GM12878 (cell line): ENCODE results near the gene FCHSD2. TPM values are rescaled to one million over a fixed set of nuclear protein-coding genes. Genes with fewer than 3 reads are reported as not detected.

Experiments used
- ATAC-seq: fragments of 200-7000 bp; cut with Tn5 transposase; 3 replicates; pipeline ENCODE4 v1.9.1; 2020; ENCODE audit warnings: mild to moderate bottlenecking, moderate library complexity
- BruUV-seq: library from RNA; stranded (reverse); fragments of 400-500 nt; replicated peaks from 2 replicates; lab custom pipeline; 2021; lab: Mats Ljungman, UMichigan
- CTCF ChIA-PET: fragments of 300-600 bp; sonication (Branson Sonifier 250); formaldehyde crosslinking; extraction: SDS; loops from one replicate; lab custom pipeline; 2021; ENCODE audit warnings: inconsistent platforms; lab: Yijun Ruan, JAX
- POLR2A ChIA-PET: fragments of 350-600 bp; formaldehyde crosslinking; extraction: SDS; loops from one replicate; lab custom pipeline; 2021; ENCODE audit warnings: inconsistent platforms; lab: Charles Lee
- RAD21 ChIA-PET: fragments of 300-600 bp; sonication (Branson Sonifier 250); formaldehyde crosslinking; loops from one replicate; lab custom pipeline; 2023; ENCODE audit warnings: antibody characterized with exemption; ENCODE audit not compliant: unreplicated experiment; lab: Charles Lee
- SMC1A ChIA-PET: fragments of 300-600 bp; sonication (Branson Sonifier 250); formaldehyde crosslinking; loops from one replicate; lab custom pipeline; 2023; ENCODE audit not compliant: unreplicated experiment, uncharacterized antibody; lab: Charles Lee
- DNase-seq: peaks from one replicate; pipeline ENCODE4 v3.0.0-alpha.2; 2011; ENCODE audit warnings: low read depth, low spot score
- FAIRE-seq: peaks from 3 replicates; lab custom pipeline; 2011; peaks lifted over from hg19 to GRCh38; lab: Jason Lieb, UNC
- H2AFZ ChIP-seq: 2 replicates; pipeline ENCODE4 v1.6.0; 2011; ENCODE audit warnings: low read depth, low read length, control low read depth; ENCODE audit not compliant: control insufficient read depth
- H3K27ac ChIP-seq: 2 replicates; pipeline ENCODE4 v1.5.1; 2011; ENCODE audit warnings: control low read depth; ENCODE audit not compliant: control insufficient read depth, insufficient read depth
- H3K27me3 ChIP-seq, 2 experiments: replicated peaks in 1 of 2; 2 replicates each; pipeline versions ENCODE4 v1.6.0 to v1.6.1; 2011; ENCODE audit warnings: low read length in 1 of 2; ENCODE audit not compliant: control insufficient read depth in 2 of 2, insufficient read depth in 2 of 2
- H3K36me3 ChIP-seq, 2 experiments: 2 replicates each; pipeline ENCODE4 v1.5.1; 2011; ENCODE audit warnings: low read length in 1 of 2; ENCODE audit not compliant: control insufficient read depth in 2 of 2, insufficient read depth in 2 of 2
- H3K4me1 ChIP-seq: 2 replicates; pipeline ENCODE4 v1.6.1; 2011; ENCODE audit warnings: mild to moderate bottlenecking, low read length, moderate library complexity, mixed read lengths; ENCODE audit not compliant: control insufficient read depth, insufficient read depth
- H3K4me2 ChIP-seq: 2 replicates; pipeline ENCODE4 v1.6.0; 2011; ENCODE audit warnings: control low read depth; ENCODE audit not compliant: control insufficient read depth, insufficient read depth
- H3K4me3 ChIP-seq: fragments of 200-600 bp; sonication (generic); 2 replicates; pipeline ENCODE4 v1.5.1; 2016
- H3K79me2 ChIP-seq: 2 replicates; pipeline ENCODE4 v1.6.0; 2011; ENCODE audit warnings: low read length; ENCODE audit not compliant: control insufficient read depth, insufficient read depth
- H3K9ac ChIP-seq: 2 replicates; pipeline ENCODE4 v1.8.0; 2011; ENCODE audit warnings: low read length, control low read depth, mixed read lengths; ENCODE audit not compliant: control insufficient read depth, insufficient read depth
- H3K9me3 ChIP-seq: replicated peaks from 3 replicates; pipeline ENCODE4 v1.5.1; 2011; ENCODE audit warnings: mild to moderate bottlenecking, low read length; ENCODE audit not compliant: control insufficient read depth, insufficient read depth
- H4K20me1 ChIP-seq: 2 replicates; pipeline ENCODE4 v1.6.0; 2011; ENCODE audit not compliant: control insufficient read depth, insufficient read depth
- KAT2A ChIP-seq: conservative IDR thresholded peaks from 2 replicates; pipeline ENCODE4 v1.6.1; 2011; ENCODE audit warnings: low read depth, low read length; ENCODE audit not compliant: control insufficient read depth
- SUZ12 ChIP-seq: fragments of 200-600 bp; sonication (generic); IDR thresholded peaks from one replicate; pipeline ENCODE4 v1.6.1; 2018; ENCODE audit warnings: antibody characterized with exemption, mild to moderate bottlenecking; ENCODE audit not compliant: unreplicated experiment
- TBL1XR1 ChIP-seq: IDR thresholded peaks from 2 replicates; pipeline ENCODE4 v1.6.1; 2012; ENCODE audit warnings: low read depth, low read length, improper control_type of control experiment
- ZBED1 ChIP-seq: IDR thresholded peaks from 2 replicates; pipeline ENCODE4 v1.6.1; 2016; ENCODE audit warnings: borderline replicate concordance
- WGBS: methylation state at CpG from one replicate; pipeline ENCODE4 v1.1.6; 2016; ENCODE audit warnings: low lambda C conversion rate; ENCODE audit not compliant: insufficient replicate concordance, insufficient coverage; ENCODE audit errors: missing lambda C conversion rate; 5-methylcytosine and 5-hydroxymethylcytosine counted together
- in situ Hi-C: fragments of 300-500 bp; cut with MboI; formaldehyde crosslinking; loops from 9 replicates; pipeline ENCODE4 v1.14.3; 2018; ENCODE audit warnings: mixed read lengths
- intact Hi-C: fragments of 100-400 bp; cut with micrococcal nuclease; formaldehyde crosslinking; loops from one replicate; pipeline ENCODE4 v1.14.2; 2022; ENCODE audit not compliant: unreplicated experiment
- polyA plus RNA-seq, 11 experiments: library from polyadenylated mRNA; depleted of rRNA in 4 of 11; unstranded in 6 of 11; stranded (reverse) in 5 of 11; fragments of >200 nt; fragmentation: Nextera tagmentation in 4 of 11; fragmentation: Illumina TruSeq in 1 of 11; extraction: Ambion mirVana in 4 of 11; extraction: Trizol in 1 of 11; gene quantifications; 1 replicate in 1 of 11; 2 replicates in 10 of 11; pipeline versions ENCODE4 v1.2.1 to v1.2.3, GENCODE V29; 2011 to 2016; ENCODE audit warnings: inconsistent platforms in 2 of 11, missing spikeins in 2 of 11, low read depth in 1 of 11
- total RNA-seq, 4 experiments: library from RNA; depleted of rRNA in 3 of 4; stranded (reverse); fragments of >200 nt in 3 of 4; fragmentation: Illumina TruSeq in 1 of 4; extraction: Trizol in 1 of 4; gene quantifications; 2 replicates each; pipeline versions ENCODE4 v1.2.1 to v1.2.3, GENCODE V29; 2013 to 2021
- TF ChIP-seq, protein P1 (sequence below): fragments of 450-650 bp; IDR thresholded peaks from 2 replicates; pipeline ENCODE4 v1.6.1; 2017; ENCODE audit warnings: mild to moderate bottlenecking, moderate library complexity
- TF ChIP-seq, protein P2 (sequence below): fragments of 450-650 bp; IDR thresholded peaks from 2 replicates; pipeline ENCODE4 v1.6.1; 2017; ENCODE audit warnings: mild to moderate bottlenecking

FCHSD2 gene
- total and polyA plus RNA-seq, 10 of the 15 experiments (the other 5 are each of a cell fraction or from before 2014, with no cell fraction given): 13.2 to 89.8 (median 47.8) TPM

DNA sequence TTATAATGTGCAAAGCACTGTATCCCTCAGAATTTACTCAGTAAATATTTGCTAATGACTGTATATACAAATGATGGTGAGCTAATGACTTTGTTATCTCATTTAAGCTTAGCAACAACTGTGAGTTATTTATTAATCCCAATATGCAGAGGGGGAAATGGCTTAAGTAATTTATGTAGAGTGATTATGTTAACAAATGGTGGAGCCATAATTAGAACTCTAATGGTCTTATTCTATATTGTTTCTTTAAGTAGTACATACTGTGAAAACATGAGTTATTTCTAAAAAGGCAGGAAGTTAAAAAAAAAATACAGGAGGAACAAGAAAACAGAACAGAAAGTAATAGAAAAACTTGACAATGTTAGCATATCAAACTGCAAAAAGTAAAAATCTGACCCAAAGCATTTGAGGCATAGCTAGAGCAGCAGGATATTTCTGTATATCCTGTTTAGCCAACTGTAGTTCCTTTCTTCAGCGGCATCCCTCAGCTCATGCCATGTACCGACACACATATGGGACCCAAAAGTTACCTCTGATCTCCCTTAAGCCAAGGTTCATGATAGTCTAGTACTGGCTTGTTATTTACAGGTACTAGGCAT, 94.2 kb downstream of the FCHSD2 start (continued):
- TF ChIP-seq, protein P1, sequence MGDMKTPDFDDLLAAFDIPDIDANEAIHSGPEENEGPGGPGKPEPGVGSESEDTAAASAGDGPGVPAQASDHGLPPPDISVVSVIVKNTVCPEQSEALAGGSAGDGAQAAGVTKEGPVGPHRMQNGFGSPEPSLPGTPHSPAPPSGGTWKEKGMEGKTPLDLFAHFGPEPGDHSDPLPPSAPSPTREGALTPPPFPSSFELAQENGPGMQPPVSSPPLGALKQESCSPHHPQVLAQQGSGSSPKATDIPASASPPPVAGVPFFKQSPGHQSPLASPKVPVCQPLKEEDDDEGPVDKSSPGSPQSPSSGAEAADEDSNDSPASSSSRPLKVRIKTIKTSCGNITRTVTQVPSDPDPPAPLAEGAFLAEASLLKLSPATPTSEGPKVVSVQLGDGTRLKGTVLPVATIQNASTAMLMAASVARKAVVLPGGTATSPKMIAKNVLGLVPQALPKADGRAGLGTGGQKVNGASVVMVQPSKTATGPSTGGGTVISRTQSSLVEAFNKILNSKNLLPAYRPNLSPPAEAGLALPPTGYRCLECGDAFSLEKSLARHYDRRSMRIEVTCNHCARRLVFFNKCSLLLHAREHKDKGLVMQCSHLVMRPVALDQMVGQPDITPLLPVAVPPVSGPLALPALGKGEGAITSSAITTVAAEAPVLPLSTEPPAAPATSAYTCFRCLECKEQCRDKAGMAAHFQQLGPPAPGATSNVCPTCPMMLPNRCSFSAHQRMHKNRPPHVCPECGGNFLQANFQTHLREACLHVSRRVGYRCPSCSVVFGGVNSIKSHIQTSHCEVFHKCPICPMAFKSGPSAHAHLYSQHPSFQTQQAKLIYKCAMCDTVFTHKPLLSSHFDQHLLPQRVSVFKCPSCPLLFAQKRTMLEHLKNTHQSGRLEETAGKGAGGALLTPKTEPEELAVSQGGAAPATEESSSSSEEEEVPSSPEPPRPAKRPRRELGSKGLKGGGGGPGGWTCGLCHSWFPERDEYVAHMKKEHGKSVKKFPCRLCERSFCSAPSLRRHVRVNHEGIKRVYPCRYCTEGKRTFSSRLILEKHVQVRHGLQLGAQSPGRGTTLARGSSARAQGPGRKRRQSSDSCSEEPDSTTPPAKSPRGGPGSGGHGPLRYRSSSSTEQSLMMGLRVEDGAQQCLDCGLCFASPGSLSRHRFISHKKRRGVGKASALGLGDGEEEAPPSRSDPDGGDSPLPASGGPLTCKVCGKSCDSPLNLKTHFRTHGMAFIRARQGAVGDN: 0 out of 2 replicates have a peak, but pooled peaks have one; percentile 57
- TF ChIP-seq, protein P2, sequence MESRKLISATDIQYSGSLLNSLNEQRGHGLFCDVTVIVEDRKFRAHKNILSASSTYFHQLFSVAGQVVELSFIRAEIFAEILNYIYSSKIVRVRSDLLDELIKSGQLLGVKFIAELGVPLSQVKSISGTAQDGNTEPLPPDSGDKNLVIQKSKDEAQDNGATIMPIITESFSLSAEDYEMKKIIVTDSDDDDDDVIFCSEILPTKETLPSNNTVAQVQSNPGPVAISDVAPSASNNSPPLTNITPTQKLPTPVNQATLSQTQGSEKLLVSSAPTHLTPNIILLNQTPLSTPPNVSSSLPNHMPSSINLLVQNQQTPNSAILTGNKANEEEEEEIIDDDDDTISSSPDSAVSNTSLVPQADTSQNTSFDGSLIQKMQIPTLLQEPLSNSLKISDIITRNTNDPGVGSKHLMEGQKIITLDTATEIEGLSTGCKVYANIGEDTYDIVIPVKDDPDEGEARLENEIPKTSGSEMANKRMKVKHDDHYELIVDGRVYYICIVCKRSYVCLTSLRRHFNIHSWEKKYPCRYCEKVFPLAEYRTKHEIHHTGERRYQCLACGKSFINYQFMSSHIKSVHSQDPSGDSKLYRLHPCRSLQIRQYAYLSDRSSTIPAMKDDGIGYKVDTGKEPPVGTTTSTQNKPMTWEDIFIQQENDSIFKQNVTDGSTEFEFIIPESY: no peak
- TF ChIP-seq ZBED1: 0 out of 2 replicates have a peak, but pooled peaks have one; percentile 48

DNA sequence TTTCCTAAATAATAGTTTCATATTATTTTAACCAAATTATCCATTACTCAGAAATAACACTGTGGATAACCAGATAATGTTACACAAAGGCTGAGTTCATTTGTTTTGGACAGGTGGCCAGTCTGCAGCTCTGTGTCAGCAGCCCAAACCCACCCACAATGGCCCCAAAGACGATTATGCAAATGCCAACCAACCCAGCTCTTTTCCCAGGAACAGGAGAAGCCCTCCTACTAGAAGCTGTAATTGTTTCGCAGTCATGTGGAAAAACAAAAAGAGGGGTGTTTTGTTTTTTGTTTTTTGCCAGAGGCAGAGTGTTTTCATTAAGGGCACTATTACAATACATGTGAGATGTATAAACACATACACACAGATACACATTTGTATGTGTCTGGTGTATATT, 102.1 kb downstream of the FCHSD2 start:
- Histone ChIP-seq H3K79me2 (peaks cover 21% of the 10 kb centered on the region), H3K4me1 (no peaks in the 10 kb centered on the region), H3K4me3 (no peak overlapping the region), H3K27me3 (no peaks in the 10 kb centered on the region), H3K4me2 (no peak overlapping the region), H3K9me3 (peaks cover 9% of the 10 kb centered on the region), H3K36me3 (peaks cover 1 to 22% of the 10 kb centered on the region in 2 experiments), H2AFZ (no peak overlapping the region), H3K9ac (no peak overlapping the region), H3K27ac (no peak overlapping the region), H4K20me1 (no peaks in the 10 kb centered on the region)
- 32% methylated on average over 2 of the region's 2 CpGs for WGBS
- FAIRE-seq: no peak
- intact Hi-C loops (no loop called here), in situ Hi-C loops (no loop called here)
- ChIA-PET RAD21 (no interaction called here), CTCF (interaction anchor here (0.7 to 0.9 kb wide), 2 partner anchors 13 to 67 kb away, joined by 3 to 5 read pairs; no protein-coding TSS in a partner anchor), SMC1A (interaction anchor here (1.0 kb wide), 1 partner anchor 15 kb away, joined by 3 read pairs; no protein-coding TSS in a partner anchor), POLR2A (no interaction called here)
- TF ChIP-seq TBL1XR1 (no peak), SUZ12 (no peak), KAT2A (no peak)
- ATAC-seq: no peak
- DNase-seq: no peak
- no TSS peak for BruUV-seq
